Measurements from ENCODE around the gene BABAM2.

BABAM2 gene

DNA sequence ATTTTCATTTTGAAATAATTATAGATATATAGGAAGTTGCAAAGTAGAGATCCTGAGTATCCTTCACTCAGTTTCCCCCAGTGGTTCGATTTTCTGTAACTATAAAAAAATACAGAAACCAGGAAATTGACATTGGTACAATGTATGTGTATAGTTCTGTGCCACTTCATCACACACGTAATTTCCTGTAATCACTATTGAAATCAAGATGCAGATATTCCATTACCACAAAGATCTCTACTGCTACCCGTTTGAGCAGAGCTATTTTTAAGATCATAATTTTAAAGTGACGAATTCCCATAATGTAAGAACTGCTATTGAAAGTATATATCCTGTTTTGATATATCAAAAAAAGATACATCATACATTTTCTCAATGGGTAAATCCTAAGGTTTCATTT lies 142.3 kb downstream of the BABAM2 start:
- no peak overlapping the region for H3K4me3 ChIP-seq (ENCODE audit: low read depth, low read length)
- in situ Hi-C loops (cut with HindIII; ENCODE audit: low sequenced_read_pairs), result loop anchor here (5.0 to 10.0 kb wide), 2 partner anchors 46 to 98 kb away; no protein-coding TSS in a partner anchor
- TF ChIP-seq, protein P1, sequence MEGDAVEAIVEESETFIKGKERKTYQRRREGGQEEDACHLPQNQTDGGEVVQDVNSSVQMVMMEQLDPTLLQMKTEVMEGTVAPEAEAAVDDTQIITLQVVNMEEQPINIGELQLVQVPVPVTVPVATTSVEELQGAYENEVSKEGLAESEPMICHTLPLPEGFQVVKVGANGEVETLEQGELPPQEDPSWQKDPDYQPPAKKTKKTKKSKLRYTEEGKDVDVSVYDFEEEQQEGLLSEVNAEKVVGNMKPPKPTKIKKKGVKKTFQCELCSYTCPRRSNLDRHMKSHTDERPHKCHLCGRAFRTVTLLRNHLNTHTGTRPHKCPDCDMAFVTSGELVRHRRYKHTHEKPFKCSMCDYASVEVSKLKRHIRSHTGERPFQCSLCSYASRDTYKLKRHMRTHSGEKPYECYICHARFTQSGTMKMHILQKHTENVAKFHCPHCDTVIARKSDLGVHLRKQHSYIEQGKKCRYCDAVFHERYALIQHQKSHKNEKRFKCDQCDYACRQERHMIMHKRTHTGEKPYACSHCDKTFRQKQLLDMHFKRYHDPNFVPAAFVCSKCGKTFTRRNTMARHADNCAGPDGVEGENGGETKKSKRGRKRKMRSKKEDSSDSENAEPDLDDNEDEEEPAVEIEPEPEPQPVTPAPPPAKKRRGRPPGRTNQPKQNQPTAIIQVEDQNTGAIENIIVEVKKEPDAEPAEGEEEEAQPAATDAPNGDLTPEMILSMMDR (IDR thresholded peaks at IDR 0.05; ENCODE audit: low read depth, low read length, missing control alignments), result no peak
- DNase-seq (ENCODE audit: low read depth), result no peak

DNA sequence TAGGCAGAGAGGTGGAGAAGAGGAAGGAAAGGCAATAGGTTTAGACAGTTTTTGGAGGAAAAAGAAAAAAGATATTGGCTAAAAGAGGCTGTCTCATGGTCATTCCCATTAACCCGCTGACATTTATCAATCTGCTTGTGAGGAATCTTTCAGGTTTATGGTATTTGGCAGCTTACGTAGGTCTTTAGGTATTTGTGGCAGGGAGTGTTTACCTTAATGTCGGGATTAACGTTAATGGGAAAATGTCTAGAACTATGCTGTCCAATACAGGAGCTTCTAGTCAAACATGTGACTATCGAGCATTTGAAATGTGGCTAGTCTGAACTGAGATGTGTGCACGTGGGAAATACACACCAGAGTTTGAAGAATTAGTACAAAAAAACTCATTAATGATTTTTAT lies 144.2 kb downstream of the BABAM2 start:
- in situ Hi-C loops (cut with HindIII; ENCODE audit: low sequenced_read_pairs), result loop anchor here (5.0 to 10.0 kb wide), 2 partner anchors 47 to 100 kb away; no protein-coding TSS in a partner anchor
- no peak overlapping the region for H3K4me3 ChIP-seq (ENCODE audit: low read depth, low read length)
- no peak for DNase-seq (ENCODE audit: low read depth)
- TF ChIP-seq, protein P1 (IDR thresholded peaks at IDR 0.05; ENCODE audit: low read depth, low read length, missing control alignments), result no peak

DNA sequence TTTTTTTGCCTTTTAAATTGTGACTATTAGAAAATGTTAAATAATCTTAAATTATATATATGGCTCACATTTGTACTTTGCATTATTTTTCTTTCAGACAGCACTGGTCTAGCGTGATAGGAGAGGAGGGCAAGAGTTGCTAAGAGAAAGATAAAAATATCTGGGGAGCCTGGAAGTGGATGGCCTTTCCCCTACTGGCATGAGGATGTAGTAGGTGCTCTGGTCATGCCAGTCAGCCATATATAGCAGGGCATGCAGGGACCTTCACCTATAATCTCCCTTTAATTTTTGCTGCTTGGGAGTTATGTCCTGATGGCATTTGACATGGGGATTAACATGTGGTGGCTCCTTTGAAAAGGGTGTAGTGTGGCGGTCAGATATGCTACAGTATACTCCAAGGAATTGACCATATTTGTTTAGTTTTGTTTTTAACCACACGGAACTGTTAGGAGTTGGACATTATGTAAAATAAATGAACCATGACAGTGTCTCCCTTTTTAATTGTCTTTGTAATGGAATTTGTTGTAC lies 144.7 kb downstream of the BABAM2 start:
- in situ Hi-C loops (cut with HindIII; ENCODE audit: low sequenced_read_pairs), result loop anchor here (10.0 kb wide), 1 partner anchor 100 kb away; no protein-coding TSS in a partner anchor
- TF ChIP-seq, protein P1 (IDR thresholded peaks at IDR 0.05; ENCODE audit: low read depth, low read length, missing control alignments), result no peak
- DNase-seq (ENCODE audit: low read depth), result no peak
- H3K4me3 ChIP-seq (ENCODE audit: low read depth, low read length), result no peak overlapping the region

DNA sequence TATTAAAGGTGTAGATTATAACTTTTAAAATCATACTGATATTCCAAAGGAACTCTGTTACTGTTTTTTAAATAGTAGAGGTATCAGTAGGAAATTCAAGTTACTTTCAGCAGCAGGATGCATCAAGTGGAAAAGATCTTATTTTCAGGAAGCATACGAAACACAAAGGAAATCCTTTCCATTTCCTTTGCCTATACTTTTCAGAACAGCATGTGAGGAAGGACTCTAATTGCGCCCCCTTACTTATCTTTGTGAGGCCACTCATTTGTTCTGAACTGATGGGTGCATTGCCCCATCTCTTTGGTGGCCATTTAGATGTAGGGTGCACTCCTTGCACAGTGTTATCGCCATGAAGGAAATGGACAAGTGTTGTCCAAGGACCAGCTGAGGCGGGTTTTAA lies 145.3 kb downstream of the BABAM2 start:
- H3K4me3 ChIP-seq (ENCODE audit: low read depth, low read length), result no peak overlapping the region
- TF ChIP-seq, protein P1 (IDR thresholded peaks at IDR 0.05; ENCODE audit: low read depth, low read length, missing control alignments), result no peak
- in situ Hi-C loops (cut with HindIII; ENCODE audit: low sequenced_read_pairs), result loop anchor here (10.0 kb wide), 1 partner anchor 101 kb away; no protein-coding TSS in a partner anchor
- DNase-seq (ENCODE audit: low read depth), result no peak

DNA sequence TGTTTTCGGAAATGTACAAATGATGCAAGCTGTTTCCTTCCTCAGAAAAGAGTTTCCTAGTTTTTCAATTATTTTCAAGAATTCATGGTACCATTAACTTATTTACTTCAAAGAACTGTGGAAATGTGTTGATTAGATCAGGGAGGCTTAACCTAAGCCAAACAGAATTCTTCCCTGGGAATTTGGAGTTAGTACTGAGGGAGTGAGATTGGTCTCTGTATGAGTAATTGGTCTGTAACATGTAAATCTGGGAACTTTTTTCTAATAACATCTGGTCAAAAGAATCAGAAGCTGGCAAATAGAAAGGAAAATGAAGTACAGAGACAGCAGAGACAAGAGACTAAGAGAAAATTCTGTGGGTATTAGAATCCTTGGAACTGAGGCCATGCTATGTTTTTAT lies 145.8 kb downstream of the BABAM2 start:
- TF ChIP-seq, protein P1 (IDR thresholded peaks at IDR 0.05; ENCODE audit: low read depth, low read length, missing control alignments), result no peak
- in situ Hi-C loops (cut with HindIII; ENCODE audit: low sequenced_read_pairs), result loop anchor here (10.0 kb wide), 1 partner anchor 102 kb away; no protein-coding TSS in a partner anchor
- no peak for DNase-seq (ENCODE audit: low read depth)
- H3K4me3 ChIP-seq (ENCODE audit: low read depth, low read length), result no peak overlapping the region

DNA sequence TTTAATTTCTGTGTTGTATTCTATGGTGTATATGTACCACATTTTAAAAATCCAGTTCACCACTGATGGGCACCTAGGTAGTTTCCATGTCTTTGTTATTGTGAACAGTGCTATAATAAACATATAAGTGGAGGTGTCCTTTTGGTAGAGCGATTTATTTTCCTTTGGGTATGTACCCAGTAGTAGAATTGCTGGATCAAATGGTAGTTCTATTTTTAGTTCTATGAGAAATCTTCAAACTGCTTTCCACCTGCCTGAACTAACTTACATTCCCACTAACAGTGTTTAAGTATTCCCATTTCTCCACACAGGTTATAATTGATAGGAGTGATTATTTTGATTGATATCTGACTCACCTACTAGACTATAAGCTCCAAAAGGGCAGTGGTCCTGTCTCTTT lies 148.2 kb downstream of the BABAM2 start:
- no peak for DNase-seq (ENCODE audit: low read depth)
- in situ Hi-C loops (cut with HindIII; ENCODE audit: low sequenced_read_pairs), result loop anchor here (10.0 kb wide), 1 partner anchor 104 kb away; no protein-coding TSS in a partner anchor
- no peak overlapping the region for H3K4me3 ChIP-seq (ENCODE audit: low read depth, low read length)
- TF ChIP-seq, protein P1 (IDR thresholded peaks at IDR 0.05; ENCODE audit: low read depth, low read length, missing control alignments), result no peak

Data from astrocyte of the cerebellum (primary cell).